NCI-H1092 treated with DMSO at 0.1 percent for 48 hours (cell line): Measurements from ENCODE around the gene BMP6.
"Not testable (repeated sequence)": the region's sequence is repeated elsewhere in the genome, so short reads cannot be mapped to it uniquely, and the experiment has no call there.

Experiments
- DNase-seq: peaks from one replicate; lab custom pipeline; 2025; lab: John Stamatoyannopoulos, UW

BMP6 gene

DNA sequence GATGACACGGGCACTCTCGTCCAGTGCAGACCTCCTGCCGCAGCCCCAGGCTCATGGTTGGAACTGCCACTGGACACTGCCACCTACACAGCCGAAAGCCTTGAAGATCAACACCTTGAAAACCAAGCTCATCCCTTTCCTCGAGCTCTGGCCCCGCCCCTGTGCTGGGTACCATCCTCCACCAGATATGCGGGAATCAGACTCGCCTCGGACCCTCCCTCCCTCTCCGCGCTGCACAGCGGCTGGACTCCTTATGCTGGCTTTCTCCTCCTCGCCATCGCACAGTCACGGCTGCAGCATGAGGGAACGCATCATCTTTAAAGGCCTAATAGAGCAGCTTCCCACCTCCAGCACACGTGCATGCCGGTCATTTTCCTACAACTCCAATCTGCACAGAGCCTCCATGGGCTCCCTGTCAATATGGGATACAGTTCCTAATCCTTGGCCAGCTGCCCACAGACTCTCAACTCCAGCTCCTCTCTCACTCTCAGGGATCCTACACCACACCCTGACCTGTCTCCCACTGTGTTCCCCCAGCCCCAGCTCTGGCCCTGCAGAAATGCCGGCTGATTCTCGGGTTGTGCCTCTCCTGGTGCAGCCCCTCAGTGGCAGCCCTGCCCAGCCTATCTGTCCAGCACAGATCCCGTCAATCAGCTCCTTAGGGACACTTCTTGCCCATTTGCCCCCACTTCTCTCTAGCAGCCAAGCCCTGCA lies 161.5 kb downstream of the BMP6 start:
- DNase-seq = no peak

DNA sequence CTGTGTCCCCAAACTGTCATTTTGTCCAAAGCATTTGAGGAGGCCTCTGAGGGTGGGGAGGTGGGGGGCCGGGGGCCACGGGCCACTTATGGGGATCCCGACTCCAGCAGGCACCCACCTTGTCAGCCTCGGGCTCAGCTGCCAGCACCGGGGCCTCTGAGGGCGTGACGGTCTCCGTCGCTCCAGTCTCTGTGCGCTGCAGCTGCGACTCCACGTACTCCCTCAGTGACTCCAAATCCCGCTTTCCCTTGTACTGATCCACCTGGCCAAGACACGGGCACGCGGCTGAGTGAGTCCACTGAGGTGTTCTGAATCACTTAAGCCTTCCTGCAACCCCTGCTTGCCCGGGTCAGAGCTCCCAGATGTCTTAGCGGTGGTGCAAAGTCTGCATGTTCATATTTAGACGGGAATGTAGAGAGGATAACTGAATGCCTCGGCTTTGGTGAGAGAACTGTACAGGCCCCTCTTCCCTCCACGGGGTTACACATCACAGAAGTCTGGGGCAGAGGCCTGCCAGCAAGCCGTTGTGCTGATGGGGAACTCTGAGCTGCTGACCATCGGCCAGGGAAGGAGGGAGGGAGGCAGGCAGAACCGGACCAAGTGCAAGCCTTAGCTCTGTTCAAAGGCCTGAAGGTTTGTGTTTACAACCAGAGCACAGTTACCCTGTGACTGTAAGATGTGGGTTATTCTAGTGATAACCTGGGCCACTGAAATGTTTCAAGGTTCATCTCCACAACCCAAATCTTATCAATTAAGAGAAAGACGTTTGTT lies 162.9 kb downstream of the BMP6 start:
- DNase-seq = no peak

DNA sequence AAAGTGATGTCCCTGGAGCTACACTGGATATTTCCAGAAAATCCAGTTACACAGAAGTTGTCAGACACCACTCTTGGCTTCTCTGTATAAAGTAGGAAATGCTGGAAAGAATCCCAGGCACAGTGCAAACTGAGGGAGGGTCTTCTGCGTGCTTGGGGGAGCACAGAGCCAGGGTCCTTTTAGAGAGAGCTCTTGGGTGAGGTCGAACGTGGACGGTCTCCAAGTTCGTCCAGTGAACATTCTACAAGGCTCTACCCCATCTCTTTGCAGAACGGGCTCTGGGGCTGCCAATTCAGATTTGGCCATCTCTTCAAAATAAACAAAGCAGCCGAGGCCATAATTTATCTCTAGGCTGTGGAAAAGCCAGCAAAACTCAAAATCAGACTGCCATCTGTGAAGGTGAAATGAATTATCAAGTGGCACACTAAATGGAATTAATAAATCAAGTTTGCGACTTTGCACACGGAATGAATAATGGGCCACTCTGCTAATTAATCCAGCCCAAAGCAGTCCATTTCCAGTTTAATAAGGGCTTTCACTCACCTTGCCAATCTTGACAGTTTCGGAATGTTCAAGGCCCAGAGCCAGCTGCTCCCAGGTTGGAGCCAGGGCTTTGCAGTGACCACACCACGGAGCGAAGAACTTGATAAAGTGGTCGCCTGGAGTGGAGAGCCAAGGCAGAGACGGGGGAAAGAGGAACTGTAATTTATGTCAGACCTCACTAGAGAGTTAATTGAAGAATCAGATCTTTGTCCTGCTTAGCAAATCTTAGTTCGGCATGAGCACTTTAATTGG lies 165.4 kb downstream of the BMP6 start:
- DNase-seq = no peak

DNA sequence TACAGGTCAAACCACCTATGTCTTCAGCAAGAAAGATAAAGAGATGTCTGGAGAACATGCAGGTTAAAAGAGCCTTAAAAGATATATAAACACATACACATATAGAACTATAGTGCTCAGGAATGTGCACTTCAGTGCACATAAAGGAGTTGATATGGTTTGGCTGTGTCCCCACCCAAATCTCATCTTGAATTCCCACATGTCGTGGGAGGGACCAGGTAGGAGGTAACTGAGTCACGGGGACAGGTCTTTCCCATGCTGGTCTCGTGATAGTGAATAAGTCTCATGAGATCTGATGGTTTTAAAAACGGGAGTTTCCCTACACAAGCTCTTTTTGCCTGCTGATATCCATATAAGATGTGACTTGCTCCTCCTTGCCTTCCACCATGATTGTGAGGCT lies 166.5 kb downstream of the BMP6 start:
- not testable (repeated sequence) for DNase-seq

DNA sequence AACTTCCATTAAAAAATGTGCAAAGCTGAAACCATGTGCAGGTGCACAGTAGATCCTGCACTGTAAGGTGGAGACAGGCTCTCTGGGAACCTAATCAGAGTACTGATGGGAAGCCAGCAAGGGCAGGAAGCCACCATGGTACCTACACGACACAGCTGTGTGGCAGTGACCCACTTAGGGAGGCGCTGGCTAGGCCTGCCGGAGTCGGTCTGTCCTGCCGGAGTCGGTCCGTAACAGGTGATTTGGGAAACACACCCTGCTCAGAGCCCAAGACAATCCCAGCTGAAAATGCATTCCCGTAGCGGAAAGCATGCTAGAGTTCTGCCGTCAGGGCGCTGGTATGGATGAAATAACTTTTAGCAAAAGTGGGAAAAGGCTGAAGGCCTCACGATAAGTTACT lies 167.4 kb downstream of the BMP6 start:
- DNase-seq = no peak

- no peak for DNase-seq
Measured at GRCh38 chr6:7894262-7895124, 168.6 kb downstream of the BMP6 start.

- no peak for DNase-seq
Measured at GRCh38 chr6:7895125-7895423, 169.2 kb downstream of the BMP6 start.

GRCh38 chr6:7896465-7896987 lies 170.6 kb downstream of the BMP6 start:
- DNase-seq = no peak

DNA sequence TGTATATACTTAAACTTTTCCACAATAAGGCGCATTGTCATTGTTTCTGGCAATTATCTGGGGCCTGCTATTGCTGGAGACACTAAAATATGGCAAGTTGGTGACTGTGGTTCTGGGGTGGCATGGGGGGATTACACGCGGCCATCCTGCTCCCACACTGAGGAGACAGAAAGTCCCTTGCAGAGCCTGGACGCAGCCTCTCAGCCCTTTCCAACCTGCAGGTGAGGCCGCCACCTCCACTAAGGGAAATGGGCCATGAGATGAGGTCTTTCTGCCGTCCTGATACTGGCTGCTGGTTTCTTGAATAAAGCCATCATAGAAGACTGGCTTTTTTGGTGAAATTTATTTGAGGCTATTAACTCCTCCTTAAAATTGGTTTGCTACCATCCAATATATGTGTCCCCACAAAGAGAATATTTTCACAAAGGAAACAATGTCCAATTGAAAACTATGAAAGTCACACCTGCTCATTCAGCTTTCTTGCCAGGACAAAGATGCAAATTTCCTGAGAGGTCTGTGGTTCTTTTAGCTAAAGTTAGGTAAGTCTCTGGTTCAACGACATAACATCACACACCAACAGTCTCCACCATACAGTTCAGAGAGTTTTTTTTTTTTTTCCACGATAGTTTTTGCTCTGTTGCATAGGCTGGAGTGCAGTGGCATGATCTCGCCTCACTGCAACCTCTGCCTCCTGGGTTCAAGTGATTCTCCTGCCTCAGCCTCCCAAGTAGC lies 171.7 kb downstream of the BMP6 start:
- no peak for DNase-seq

GRCh38 chr6:7898193-7898586 lies 172.3 kb downstream of the BMP6 start:
- not testable (repeated sequence) for DNase-seq

- DNase-seq = no peak
Measured at GRCh38 chr6:7899101-7899888, 173.4 kb downstream of the BMP6 start.

DNA sequence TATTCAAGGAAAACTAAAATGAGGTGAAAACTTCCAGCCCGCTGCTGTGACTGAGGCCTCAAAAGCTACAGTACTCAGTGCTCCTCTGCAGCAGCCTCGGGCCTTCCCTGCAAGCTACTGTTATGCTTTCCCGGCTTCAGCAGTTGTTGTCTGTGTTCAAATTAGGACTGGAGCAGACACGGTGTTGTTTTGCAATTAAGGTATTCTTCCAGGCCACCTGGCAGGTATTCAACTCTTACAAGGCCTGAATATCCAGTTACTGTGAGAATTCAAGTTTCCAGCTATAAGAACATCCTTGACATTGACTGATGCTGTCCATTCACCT lies 174.0 kb downstream of the BMP6 start:
- no peak for DNase-seq

GRCh38 chr6:7900621-7901020 lies 174.7 kb downstream of the BMP6 start:
- DNase-seq = no peak

DNA sequence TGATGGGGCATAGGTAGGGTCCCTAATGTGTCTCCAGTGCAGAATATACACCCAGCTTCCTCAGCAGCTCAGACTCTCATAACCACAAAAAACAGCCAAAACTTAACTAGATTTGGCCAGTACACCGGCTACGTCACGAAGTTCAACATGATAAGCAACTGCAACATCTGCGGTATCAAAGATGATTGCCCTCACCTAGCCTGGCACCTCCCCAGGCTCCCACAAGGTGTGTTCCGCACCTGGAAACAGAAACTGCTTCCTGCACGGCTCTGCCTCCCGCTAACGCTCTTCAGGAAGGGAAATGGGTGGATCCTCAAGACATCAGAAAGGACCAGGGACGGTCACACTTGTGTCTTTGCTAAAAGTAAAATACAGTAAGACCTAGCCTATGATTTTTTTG lies 175.2 kb downstream of the BMP6 start:
- DNase-seq = no peak

- no peak for DNase-seq
Measured at GRCh38 chr6:7901780-7902179, 175.9 kb downstream of the BMP6 start.

- no peak for DNase-seq
Measured at GRCh38 chr6:7902221-7902620, 176.3 kb downstream of the BMP6 start.

GRCh38 chr6:7902867-7903266 lies 177.0 kb downstream of the BMP6 start:
- DNase-seq = no peak

DNA sequence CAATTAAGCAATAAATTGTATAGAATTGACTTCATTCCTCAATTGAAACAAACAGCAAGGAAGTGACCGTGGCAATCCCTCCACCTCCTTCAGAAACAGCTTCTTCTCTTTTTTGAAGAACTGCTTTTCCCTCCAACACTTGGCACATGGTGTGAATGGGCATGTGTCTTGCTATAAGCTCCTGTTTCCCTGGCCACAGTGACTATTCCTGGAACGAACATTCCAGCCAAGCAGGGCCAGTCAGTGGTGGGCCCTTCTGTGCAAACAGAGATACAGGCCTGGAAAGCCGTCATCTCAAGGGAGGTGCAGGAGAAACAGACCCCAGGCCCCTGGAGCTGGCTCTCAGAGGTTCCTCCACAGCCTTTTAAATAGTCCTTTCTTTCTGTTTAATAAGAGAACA lies 177.8 kb downstream of the BMP6 start:
- DNase-seq = no peak

- no peak for DNase-seq
Measured at GRCh38 chr6:7904654-7905319, 178.9 kb downstream of the BMP6 start.

DNA sequence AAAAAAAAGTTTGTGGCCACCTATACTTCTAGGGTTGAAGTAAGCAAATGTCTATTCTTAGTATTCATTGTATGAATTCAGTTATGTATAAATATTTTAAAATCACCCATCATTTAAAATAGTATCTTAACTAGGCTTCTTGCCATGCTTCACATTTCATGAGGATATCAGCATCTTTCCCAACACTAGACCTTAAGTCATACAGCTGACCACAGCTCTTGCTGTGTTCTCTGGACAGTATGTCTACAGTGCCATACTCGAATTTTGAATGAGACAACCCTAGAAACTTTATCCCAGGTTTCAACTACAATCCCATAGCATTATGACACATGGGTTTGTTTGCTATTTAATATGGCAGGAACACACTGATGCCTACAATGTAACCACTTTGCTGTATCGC lies 179.5 kb downstream of the BMP6 start:
- DNase-seq = no peak
